Ishikawa (cell line): Measurements from ENCODE around the gene TIMM44.
A peak's percentile ranks its signal among the peaks of the same experiment; 100 is the strongest.

Experiments used
- CEBPB ChIP-seq: IDR thresholded peaks from 2 replicates; pipeline ENCODE4 v1.6.1; 2012
- CREB1 ChIP-seq: IDR thresholded peaks from 2 replicates; pipeline ENCODE4 v1.6.1; 2012; ENCODE audit warnings: low read depth
- EGR1 ChIP-seq: IDR thresholded peaks from 2 replicates; pipeline ENCODE4 v1.6.1; 2012
- EP300 ChIP-seq: IDR thresholded peaks from 2 replicates; pipeline ENCODE4 v1.6.1; 2012; ENCODE audit warnings: borderline replicate concordance
- FOXM1 ChIP-seq: IDR thresholded peaks from 2 replicates; pipeline ENCODE4 v1.6.1; 2012; ENCODE audit warnings: low read depth, borderline replicate concordance
- NFIC ChIP-seq: IDR thresholded peaks from 2 replicates; pipeline ENCODE4 v1.6.1; 2012
- RAD21 ChIP-seq: IDR thresholded peaks from 2 replicates; pipeline ENCODE4 v1.6.1; 2012; ENCODE audit warnings: low read depth
- REST ChIP-seq: IDR thresholded peaks from 2 replicates; pipeline ENCODE4 v1.6.1; 2012; ENCODE audit warnings: low read depth, mild to moderate bottlenecking
- TAF1 ChIP-seq: IDR thresholded peaks from 2 replicates; pipeline ENCODE4 v1.6.1; 2012; ENCODE audit warnings: low read depth, mild to moderate bottlenecking
- TCF12 ChIP-seq: IDR thresholded peaks from 2 replicates; pipeline ENCODE4 v1.6.1; 2012; ENCODE audit warnings: low read depth
- TEAD4 ChIP-seq: IDR thresholded peaks from 2 replicates; pipeline ENCODE4 v1.6.1; 2012
- USF1 ChIP-seq: IDR thresholded peaks from 2 replicates; pipeline ENCODE4 v1.6.1; 2012
- YY1 ChIP-seq: IDR thresholded peaks from 2 replicates; pipeline ENCODE4 v1.6.1; 2012; ENCODE audit warnings: low read depth
- ZBTB7A ChIP-seq: IDR thresholded peaks from 2 replicates; pipeline ENCODE4 v1.6.1; 2012; ENCODE audit warnings: low read depth
- TF ChIP-seq, protein P1 (sequence below): IDR thresholded peaks from 2 replicates; pipeline ENCODE4 v1.6.1; 2012

TIMM44 gene

GRCh38 chr19:7932276-7932929, 11.1 kb downstream of the TIMM44 start:
- TF ChIP-seq, protein P1, sequence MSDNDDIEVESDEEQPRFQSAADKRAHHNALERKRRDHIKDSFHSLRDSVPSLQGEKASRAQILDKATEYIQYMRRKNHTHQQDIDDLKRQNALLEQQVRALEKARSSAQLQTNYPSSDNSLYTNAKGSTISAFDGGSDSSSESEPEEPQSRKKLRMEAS = no peak
- TF ChIP-seq CREB1 (no peak), YY1 (no peak), NFIC (no peak)

GRCh38 chr19:7931221-7932061, 12.0 kb downstream of the TIMM44 start:
- TF ChIP-seq FOXM1 = no peak
- TF ChIP-seq NFIC = no peak
- TF ChIP-seq EGR1 = no peak
- no peak for TF ChIP-seq USF1
- no peak for TF ChIP-seq REST
- TF ChIP-seq YY1 = no peak
- no peak for TF ChIP-seq TAF1
- TF ChIP-seq CEBPB = no peak
- no peak for TF ChIP-seq RAD21
- TF ChIP-seq TEAD4 = no peak
- TF ChIP-seq TCF12 = no peak
- TF ChIP-seq ZBTB7A = no peak
- TF ChIP-seq EP300 = no peak

DNA sequence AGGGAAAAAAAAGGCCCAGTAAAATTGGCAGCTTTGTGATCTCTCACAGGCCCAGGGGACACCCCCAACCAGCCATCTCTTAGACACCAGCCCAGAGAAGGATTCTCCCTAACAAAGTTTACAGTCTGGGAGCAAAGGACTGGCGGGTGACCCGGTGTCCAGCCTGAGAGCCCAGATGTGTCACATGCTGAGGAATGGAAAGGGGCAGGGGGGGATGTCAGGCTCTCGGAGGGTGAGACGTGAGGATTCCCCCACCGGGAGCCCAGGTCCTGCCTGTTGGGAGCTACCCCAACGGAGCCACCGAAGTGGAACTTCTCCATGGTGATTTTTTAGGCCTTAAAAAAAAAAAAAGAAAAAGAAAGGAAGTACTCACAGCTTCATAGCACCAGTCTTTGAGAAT, 12.7 kb downstream of the TIMM44 start:
- TF ChIP-seq FOXM1 (no peak), ZBTB7A (no peak), USF1 (no peak), NFIC (no peak), CREB1 (no peak), CEBPB (no peak), TCF12 (no peak), YY1 (no peak), EGR1 (no peak), TEAD4 (no peak)
- TF ChIP-seq, protein P1 = no peak

GRCh38 chr19:7928741-7929701, 14.4 kb downstream of the TIMM44 start:
- TF ChIP-seq REST (no peak), TAF1 (no peak), CEBPB (no peak), USF1 (no peak), ZBTB7A (no peak), RAD21 (peak; percentile 15; the same call in 1 of the 2 replicates)
- TF ChIP-seq, protein P1 = no peak
